ENCODE measurements around the gene GRIFIN.

The GRIFIN gene, protein sequence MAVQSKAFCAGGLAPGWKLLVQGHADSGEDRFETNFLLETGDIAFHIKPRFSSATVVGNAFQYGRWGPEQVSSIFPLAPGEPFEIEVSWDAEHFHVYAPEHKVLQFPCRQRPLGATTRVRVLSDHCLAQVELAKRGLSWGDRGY

DNA sequence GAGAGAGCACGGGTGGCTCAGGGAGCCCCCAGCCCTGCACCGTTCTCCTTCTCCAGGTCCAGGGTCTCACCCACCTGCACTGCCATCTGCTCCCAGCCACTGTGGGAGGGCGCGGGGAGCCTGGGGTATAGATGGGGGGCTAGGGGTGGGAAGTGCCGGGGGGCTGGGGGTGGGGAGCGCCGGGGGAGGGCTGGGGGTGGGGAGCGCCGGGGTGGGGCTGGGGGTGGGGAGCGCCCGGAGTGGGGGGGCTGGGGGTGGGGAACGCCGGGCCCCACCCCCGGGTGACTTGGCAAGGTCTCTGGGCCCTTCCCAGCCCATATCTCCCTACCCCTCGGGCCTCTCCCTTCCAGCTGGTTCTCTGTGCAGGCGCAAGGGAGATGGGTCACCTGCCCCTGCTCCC, at the start of gene GRIFIN:
GRIFIN (minus strand) TSS at position 101 of the 400 bp plus-strand sequence; CDS start at position 86, 15 bp downstream.
- DNase-seq, result no peak

DNA sequence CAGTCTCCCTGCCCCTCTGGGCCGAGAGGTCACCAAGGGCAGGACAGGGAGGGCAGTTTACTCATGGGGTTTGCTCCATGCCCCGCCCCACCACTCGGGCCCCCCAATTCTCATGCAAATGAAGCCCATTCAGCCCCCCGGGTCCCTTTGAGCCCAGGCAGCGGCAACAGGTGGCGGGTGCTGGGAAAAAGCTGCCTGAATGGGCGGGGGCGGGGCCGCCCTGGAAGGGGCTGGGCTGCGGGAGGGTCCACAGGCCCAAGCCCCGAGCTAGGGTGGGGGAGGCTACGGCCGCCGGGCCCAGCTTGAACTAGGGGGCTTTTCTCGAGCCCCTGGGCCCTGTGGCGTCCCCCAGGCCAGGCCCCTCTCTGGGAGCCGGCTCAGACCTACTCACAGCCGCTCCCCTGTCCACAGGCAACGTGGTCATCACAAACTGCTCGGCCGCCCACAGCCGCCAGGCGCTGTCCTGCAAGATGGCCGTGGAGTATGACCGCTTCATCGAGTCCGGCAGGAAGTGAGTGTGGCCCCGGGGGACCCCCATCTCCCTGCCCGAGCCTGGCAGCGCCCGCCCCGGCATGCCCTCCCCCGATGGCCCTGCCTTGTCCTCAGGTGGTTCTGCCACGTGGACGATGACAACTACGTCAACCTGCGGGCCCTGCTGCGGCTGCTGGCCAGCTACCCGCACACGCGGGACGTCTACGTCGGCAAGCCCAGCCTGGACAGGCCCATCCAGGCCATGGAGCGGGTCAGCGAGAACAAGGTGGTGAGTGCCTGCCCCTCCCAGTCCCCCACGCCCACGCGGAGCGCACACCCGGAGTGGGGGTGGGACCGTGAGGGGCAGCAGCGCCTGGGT, 48.8 kb upstream of the GRIFIN start:
- no peak for DNase-seq

DNA sequence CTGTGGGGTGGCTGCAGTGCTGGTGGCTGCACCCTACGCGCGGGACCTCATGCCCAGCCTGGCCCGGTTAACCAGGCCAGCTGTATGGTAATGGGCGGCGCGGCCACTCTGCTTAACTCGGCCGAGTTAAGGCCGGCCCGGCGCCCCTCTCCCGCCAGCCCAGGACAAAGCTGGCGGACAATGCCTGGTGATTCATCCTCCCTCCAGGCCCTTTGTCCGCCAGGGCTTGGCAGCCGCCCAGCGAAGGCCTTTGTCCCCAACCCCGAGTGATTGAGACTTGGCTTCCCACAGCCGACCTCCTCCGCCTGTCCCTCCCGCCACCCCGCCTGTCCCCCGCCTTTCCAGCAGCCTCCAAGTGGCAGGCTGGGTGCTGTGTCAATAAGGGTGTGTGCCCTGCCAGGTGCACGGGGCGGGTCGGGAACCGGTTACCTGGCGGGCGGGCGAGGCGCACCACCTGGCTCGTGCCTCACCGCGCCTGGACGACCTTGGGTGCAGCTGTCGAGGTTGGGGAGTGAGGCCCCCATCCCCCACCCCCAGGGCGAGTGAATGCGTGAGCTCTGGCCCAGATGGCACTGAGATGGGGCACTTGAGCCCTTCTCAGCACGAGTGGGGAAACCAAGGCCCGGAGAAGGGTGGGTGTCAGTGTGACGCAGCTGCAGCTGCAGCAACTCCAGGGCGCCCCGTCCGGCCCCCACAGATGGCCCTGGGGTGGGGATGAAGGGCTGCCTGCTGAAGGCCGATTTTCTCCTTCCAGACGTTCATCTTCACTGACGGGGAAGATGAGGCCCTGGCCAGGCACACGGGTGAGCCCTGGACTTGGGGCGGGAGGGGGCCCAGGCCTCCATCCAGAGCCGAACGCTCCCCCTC, 48.0 kb upstream of the GRIFIN start:
- DNase-seq, result peak in 4 of 6 experiments; percentile 19 to 46 (median 34)

DNA sequence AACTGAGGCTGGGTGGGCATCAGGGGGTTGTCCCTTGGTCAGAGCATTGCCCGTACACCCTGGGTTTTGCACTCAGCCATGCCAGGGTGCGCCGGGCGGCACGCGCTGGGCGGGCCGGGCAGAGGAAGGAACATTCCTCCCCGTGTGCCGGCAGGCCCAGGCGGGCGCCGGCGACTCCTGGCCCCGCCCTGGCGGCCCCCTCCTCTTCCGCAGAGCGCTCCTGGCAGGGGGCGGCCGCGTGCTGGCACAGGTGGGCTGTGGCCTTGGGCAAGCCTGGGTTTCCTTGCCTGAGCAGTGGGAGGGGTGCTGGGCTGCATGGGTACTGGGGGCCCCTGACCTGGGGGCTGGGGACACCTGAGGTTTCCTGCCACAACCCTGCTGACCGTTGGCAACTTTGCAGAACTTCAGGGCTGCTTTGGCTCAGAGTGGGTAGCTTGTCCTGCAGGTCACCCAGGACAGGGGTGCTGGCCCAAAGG, 47.3 kb upstream of the GRIFIN start:
- DNase-seq, result no peak

DNA sequence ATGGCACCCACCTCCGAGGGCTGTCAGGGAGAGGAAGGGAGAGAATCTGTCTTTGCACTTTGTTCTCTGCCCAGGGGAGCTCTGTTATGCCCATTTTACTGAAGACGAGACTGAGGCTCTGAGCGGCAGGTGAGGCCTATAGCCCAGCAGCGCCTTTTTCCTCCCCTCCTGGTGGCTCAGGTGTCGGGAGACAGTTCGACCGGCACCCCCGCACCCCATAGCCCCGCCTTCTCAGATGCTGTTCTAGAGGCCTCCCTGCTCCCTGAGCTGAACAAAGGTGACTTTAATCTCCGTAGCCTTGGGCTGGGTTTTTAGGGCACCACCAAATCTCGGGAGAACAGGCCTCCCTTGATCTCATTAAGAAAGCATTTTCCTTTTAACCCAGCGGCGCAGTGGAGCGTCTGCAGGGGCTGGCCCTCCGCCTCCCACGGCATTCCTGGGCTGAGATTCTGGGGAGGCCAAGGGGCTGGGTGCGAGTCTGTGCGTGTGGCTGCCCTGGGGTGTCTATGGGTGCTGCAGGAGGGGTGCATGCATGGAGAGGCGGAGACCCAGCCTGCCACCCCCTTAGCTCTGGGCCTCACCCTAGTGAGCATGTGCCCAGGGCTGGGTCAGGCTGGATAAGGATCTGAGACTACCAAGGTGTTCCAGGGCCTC, 46.7 kb upstream of the GRIFIN start:
- peak in 4 of 6 experiments; percentile 33 to 65 (median 38) for DNase-seq

DNA sequence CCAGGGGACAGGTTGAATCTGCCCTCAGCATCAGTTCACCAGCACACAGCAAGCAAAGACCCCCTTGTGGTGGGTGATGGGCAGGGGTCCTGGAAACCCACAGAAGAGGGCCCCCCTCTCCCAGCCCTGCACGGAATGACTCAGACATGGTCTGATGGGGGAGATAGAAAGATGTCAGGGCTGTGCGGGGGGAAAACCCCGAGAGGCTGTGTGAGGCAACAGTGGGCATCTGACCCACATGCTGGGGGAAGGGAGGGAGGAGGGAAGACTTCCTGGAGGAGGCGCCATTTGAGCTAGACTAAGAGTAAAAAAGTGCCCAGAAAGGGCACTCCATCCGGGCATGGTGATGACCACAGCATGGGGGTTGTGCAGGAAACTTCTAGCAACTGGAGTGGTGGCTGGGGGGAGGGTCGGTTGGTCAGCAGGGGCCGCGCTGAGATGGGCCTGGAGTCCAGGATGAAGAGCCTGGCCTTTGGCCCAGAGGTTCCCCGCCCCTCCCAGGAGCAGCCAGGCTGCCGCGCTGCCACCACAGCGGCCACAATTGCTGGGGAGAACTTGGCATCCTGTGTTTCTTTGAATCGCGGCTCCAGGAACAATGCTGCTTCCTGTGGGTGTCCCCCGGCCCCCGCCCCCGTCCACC, 45.9 kb upstream of the GRIFIN start:
- DNase-seq, result peak in 5 of 6 experiments; percentile 41 to 60 (median 50)

DNA sequence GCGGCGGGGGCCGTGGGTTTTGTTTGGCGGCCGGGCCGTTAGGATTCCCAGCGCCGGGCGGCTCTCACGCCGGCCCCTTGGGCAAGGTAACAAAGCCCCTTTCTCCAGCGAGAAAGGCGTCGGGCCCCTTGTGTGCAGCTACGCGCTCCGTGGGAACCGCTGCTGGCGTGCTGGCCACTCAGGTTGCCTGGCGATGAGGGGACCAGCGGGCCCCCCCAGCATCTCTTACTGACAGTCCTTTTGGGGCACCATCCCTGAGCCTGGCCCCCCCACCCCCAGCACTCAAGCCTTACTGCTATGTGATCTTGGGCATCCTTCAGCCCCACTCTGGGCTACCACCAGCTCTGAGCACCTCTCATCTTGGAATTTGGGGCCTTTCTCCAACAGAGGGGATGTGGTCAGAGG, 45.1 kb upstream of the GRIFIN start:
- DNase-seq, result no peak

DNA sequence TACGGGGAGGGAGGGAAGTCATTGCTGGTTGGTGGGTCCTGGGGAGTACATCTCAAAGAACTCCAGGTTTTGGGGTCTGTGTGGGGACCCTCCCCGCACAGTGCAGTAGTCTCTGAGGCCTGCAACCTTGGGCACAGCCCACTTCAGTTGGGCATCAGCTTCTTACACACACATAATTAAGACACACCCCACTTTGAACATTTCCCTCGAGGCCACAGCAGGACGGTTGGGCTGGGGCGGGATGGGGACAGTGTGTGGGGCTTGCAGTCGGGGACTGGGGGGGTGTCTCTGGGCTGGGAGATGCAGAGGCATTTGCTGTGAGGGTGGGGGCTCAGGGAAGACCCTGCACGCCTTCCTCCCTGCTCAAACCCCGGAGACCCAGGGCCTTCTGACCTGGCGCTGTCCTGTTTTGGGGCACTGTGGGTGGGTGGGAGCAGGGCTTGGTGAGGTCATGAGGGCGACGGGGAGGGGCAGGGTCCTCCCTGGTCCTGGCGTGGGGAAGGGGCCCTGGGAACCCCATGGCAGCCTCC, 44.6 kb upstream of the GRIFIN start:
- DNase-seq, result peak in 1 of 6 experiments; percentile 17

DNA sequence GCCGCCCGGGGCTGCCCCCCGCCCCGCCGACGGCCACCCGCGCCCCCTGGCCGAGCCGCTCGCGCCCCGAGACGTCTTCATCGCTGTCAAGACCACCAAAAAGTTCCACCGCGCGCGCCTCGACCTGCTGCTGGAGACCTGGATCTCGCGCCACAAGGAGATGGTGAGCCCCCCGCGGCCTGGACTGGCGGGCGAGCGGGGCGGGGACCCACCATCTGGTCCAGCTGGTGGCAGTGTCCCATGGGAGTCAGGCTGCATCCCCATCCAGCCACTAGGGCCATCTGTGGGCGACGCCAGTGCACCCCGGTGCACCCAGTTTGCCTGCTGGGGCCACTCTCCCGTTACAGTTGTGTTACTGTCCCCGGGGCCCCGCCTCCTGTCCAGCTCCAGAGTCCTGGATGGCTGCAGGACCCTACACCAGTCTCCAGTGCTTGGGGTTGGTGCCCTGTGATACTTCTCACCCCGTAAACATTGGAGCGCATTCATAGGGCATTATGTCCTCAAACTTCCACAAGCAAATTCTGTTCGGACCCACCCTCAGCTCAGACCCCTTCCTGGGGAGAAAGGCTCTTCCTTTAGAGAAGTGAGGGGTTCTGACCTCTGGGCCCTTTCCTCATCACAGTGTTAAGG, 44.0 kb upstream of the GRIFIN start:
- peak in 1 of 6 experiments; percentile 31 for DNase-seq

DNA sequence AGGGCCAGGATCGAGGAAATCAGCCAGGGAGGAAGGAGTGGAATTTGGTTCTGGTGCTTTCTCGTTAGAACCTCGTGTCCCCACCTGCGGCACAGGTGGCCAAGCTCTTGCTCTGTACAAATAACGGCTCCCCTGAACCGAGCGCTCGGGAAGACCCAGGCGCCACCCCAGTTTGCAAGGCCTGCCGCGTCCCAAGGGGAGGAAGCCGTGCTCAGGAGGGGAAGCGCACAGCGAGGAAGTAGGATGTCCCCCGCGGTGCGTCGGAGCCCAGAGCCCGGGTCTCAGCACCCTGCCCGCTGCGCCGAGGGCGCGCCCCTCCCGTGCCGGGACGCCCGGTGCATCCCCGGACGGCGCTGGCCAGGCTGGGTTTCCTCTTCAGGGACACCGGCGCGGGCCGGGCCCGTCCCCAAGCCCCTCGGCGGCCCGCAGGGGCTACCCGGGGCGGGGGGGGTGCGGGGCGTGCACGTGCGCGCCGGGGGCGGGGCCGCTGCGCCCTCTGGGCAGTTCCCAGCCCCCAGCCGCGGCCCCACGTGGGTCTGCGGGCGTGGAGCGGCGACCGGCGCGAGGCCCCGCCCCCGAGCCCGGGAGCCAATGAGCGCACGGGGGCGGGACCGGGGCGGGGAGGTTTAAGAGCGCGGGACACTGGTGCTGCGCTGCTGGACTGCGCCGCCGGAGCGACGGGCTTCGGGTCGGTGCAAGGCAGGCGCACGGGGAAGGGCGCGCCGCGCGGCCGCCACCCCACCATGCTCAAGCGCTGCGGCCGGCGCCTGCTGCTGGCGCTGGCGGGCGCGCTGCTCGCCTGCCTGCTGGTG, 43.1 kb upstream of the GRIFIN start, which contains the start of gene LFNG:
LFNG (plus strand) TSS at position 656 of the 812 bp plus-strand sequence; CDS start at position 744, 88 bp downstream.
- DNase-seq, result peak; percentile 62 to 80 (median 76)

DNA sequence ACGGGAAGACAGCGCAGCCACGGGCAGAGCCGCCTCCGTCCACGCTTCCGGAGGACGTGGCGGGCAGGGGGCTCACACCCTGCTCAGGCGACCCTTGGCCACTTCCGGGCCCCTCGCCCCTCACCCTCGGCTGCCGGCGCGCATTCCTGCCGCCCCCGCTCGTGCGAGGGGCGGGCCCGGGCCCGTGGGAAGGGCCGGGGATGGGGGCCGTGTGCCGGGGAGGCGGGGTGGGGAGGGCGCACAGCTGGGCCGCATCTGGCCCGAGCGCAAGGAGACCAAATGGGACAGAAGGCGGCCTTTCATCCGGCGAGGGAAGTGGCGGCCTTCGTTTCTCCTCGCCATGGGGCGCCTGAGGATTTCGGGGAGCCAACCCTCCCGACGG, 42.5 kb upstream of the GRIFIN start:
- DNase-seq, result no peak

DNA sequence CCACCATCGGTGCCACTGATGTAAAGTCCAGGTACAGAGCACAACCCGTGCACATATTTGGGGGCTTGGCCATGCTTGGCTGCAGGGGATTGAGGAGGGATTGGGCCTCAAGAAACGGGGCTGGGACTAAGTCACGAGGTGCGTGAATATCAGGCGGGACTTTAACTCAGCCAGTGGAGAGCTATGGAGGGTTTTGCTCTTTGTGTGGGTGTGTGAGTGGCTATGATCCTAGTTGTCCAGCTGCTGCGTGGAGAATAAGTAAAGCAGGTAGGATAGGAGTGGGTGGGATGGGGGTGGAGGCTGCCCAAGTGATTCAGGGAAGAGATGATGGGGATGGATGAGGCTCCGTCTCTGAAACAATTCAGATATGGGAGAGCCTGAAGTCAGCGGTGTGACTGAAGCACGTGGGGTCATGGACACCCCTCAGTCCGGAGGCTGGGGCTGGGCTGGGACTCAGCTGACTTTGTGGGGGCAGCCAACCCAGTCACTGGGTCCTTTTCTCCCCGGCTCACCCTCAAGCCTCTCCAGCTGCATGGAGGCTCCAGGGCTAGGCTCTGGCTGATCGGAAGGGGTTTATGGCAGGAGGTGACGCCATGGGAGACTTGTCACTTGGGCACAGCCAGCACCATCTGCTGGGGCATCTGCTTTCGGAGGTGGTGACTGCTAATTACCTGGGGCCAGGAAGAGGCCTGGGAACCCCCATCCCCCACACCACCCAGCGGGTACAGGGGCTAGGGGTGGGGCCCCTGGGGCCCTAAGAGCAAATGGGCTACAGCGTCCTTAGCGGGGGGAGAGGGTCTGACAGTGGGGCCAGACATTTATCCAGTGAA, 41.7 kb upstream of the GRIFIN start:
- peak in 2 of 6 experiments; percentile 18 to 29 for DNase-seq

DNA sequence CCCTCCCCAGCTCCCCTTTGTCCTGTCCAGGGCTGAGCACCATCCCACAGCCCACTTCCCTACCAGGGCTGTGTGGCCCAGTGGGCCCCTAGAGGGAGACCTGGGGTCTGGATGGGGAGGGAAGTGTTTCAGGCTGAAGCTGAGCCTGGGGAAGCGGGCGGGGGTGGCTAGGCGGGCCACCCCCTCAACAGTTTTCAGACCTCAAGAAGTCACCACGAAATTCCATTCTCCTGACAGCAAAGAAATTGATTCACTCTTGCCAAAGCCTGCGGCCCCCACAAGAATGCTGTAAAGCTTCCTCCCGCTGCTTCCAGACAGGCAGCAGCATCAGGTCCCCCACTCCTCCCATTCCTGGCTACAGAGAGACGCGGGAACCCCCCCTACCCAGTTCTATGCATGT, 40.8 kb upstream of the GRIFIN start:
- DNase-seq, result no peak

DNA sequence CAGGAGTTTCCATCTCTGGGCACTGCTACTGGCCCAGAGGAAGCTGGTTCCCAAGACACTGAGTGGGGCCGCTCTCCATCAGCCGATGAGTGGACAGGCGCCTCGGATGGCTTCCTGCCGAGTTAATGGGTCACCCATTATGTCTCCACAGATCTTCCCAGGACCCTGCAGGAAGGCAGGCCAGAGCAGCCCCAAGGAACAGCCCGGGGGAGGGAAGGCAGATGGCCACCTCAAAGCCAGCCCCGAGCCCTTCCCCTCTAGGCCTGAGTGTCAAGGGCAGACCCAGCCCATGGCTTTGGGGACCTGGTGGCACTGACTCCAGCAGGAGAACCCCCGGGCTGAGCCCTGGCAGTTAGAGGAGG, 40.0 kb upstream of the GRIFIN start:
- no peak for DNase-seq

DNA sequence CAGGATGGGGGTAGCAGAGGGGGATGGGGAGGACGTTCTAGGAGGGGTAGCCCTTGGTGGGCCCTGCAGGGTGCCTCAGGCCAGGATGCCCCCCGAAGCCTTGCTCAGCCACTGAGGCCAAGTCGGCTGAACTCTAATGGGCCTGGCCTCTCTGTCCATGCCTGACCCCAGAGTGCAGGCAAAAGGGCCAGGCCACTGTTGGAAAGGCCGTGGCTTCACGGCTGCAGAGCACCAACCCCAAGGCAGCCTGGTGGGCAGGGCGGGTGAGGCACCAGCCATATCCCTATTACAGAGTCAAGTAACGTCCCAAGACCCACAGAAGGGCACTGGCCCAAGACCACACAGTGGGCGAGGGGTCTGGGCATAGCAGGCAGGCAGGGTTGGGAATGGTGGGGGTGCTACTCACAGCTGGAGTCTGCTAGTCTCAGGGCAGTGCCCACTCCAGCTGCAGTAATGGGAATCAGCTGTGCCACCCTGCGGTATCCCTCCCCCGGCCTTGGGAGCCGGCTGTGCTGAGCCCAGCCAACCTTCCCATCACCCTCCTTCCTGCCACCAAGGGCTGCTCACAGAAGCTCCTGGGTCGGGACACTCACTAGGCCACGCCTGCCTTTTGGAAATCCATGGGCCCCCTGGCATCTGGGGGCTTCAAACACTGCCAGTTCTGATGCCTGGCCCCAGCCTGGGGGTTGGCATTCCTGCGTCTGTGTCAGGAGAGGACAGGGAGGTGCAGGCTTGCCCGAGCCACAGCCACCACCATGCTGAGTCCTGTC, 39.4 kb upstream of the GRIFIN start:
- DNase-seq, result no peak

DNA sequence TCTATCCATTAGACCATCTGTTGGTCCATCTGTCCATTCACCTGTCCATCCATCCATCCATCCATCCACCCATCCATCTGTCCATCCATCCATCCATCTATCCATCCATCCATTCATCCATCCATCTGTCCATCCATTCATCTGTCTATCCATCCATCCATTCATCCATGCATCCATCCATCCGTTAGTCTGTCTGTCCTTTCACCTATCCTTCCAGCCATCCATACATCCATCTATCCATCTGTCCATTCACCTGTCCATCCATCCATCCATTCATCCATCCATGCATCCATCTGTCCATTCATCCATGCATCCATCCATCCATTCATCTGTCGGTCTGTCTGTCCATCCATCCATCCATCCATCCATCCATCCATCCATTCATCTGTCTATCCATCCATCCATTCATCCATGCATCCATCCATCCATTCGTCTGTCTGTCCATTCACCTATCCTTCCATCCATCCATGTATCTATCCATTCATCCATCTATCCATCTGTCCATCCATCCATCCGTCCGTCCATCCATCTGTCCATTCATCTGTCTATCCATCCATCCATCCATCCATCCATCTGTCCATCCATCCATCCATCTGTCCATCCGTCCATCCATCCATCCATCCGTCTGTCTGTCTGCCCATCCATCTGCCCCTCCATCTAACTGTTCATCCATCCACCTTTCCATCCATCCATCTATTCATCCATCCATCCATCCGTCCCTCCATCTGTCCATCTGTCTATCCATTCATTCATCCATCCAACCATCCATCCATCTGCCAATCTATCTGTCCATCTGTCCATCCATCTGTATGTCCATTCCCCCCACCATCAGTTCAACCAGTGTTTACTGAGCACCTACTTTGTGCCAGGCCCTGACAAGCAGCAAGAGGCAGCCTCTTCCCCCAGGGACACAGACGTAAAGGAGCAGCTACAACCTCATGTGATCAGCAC, 38.5 kb upstream of the GRIFIN start:
- DNase-seq, result no peak

DNA sequence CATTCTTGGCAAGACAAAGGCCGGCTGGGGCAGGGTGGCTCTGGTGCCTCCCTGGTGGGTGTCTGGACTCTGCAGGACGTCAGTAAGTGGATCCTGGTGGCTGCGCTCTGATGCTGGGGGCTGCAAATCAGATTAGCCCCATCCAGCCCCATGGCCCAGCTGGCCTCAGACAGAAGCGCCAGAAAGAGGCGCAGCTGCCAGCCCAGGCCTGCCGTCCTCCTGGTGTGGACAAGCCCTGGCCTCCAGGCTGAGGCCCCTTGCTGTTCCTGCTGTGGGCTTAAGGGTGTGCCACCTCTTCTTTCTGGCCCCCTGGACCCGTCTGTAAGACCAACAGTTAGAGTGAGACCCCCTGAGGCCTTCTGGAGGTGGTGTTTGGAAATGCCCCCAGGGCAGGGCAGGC, 37.5 kb upstream of the GRIFIN start:
- no peak for DNase-seq

DNA sequence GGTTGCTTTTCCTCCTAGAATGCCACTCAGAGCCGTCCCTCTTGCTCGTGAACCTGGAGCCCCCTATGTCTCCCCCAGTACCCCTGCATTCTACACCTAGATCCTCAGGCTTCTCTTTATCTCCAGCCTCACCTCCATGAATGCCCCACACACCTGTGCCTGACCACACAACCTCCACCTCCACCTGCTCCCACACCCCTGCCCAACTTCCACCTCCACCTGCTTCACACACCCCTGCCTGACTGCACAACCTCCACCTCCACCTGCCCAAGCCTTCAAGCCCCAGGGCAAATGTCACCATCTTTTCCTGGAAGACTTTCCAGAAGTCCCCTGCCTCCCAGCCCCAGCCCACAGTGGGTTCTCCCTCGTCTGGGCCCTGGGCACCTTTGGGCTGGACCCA, 36.5 kb upstream of the GRIFIN start:
- DNase-seq, result no peak
